GM23248 (cell line): ENCODE results near the gene SEL1L3. TPM values are rescaled to one million over a fixed set of nuclear protein-coding genes. Genes with fewer than 3 reads are reported as not detected.

Experiments
- DNase-seq: peaks from one replicate; pipeline ENCODE4 v3.0.0-alpha.2; 2015
- H2AFZ ChIP-seq: fragments of 200-600 bp; sonication (generic); 2 replicates; pipeline ENCODE4 v1.6.1; 2016; ENCODE audit warnings: antibody characterized with exemption
- H3F3A ChIP-seq: fragments of 200-600 bp; sonication (generic); 2 replicates; pipeline ENCODE4 v1.6.1; 2016; ENCODE audit warnings: mild to moderate bottlenecking, antibody characterized with exemption, mixed run types; ENCODE audit not compliant: insufficient read depth
- H3K27ac ChIP-seq: fragments of 200-600 bp; sonication (generic); 2 replicates; pipeline ENCODE4 v1.5.1; 2016; ENCODE audit warnings: mild to moderate bottlenecking
- H3K27me3 ChIP-seq: fragments of 200-600 bp; sonication (generic); replicated peaks from 2 replicates; pipeline ENCODE4 v1.6.1; 2016; ENCODE audit warnings: mild to moderate bottlenecking; ENCODE audit not compliant: insufficient read depth
- H3K36me3 ChIP-seq: fragments of 200-600 bp; sonication (generic); 2 replicates; pipeline ENCODE4 v1.6.1; 2016; ENCODE audit warnings: low read depth, mild to moderate bottlenecking
- H3K4me1 ChIP-seq: fragments of 200-600 bp; sonication (generic); 2 replicates; pipeline ENCODE4 v1.6.1; 2016; ENCODE audit warnings: mild to moderate bottlenecking; ENCODE audit not compliant: insufficient read depth
- H3K4me2 ChIP-seq: fragments of 200-600 bp; sonication (generic); one replicate; pipeline ENCODE4 v1.6.1; 2016; ENCODE audit warnings: mild to moderate bottlenecking; ENCODE audit not compliant: unreplicated experiment
- H3K4me3 ChIP-seq: fragments of 200-600 bp; sonication (generic); 2 replicates; pipeline ENCODE4 v1.5.1; 2016; ENCODE audit warnings: mild to moderate bottlenecking
- H3K79me2 ChIP-seq: fragments of 200-600 bp; sonication (generic); 2 replicates; pipeline ENCODE4 v1.6.1; 2016; ENCODE audit warnings: mild to moderate bottlenecking; ENCODE audit not compliant: insufficient read depth
- H3K9ac ChIP-seq: fragments of 200-600 bp; sonication (generic); 2 replicates; pipeline ENCODE4 v1.6.1; 2016; ENCODE audit warnings: mild to moderate bottlenecking
- H3K9me2 ChIP-seq: fragments of 200-600 bp; sonication (generic); 2 replicates; pipeline ENCODE4 v1.6.1; 2016; ENCODE audit warnings: mixed run types, mild to moderate bottlenecking, moderate library complexity; ENCODE audit not compliant: insufficient read depth
- H3K9me3 ChIP-seq: fragments of 200-600 bp; sonication (generic); one replicate; pipeline ENCODE4 v1.6.1; 2017; ENCODE audit warnings: low read depth
- H4K20me1 ChIP-seq: fragments of 200-600 bp; sonication (generic); 2 replicates; pipeline ENCODE4 v1.6.0; 2016; ENCODE audit not compliant: insufficient read depth
- EZH2 ChIP-seq: fragments of 200-600 bp; sonication (generic); IDR thresholded peaks from 2 replicates; pipeline ENCODE4 v1.6.1; 2018; ENCODE audit warnings: antibody characterized with exemption, mild to moderate bottlenecking; ENCODE audit not compliant: insufficient read depth, poor library complexity, severe bottlenecking
- EZH2phosphoT487 ChIP-seq: fragments of 200-600 bp; sonication (generic); IDR thresholded peaks from 2 replicates; pipeline ENCODE4 v1.6.1; 2018; ENCODE audit warnings: antibody characterized with exemption, moderate library complexity, mild to moderate bottlenecking, low read depth; ENCODE audit not compliant: insufficient read depth
- WGBS, 2 experiments: methylation state at CpG; one replicate each; pipeline ENCODE4 v1.1.6; 2015 to 2017; ENCODE audit warnings: low lambda C conversion rate in 2 of 2, low coverage in 1 of 2; ENCODE audit errors: missing lambda C conversion rate in 2 of 2; 5-methylcytosine and 5-hydroxymethylcytosine counted together
- in situ Hi-C: fragments of 300-500 bp; cut with MboI; formaldehyde crosslinking; loops from 2 replicates; pipeline ENCODE4 v1.15.0; 2020
- polyA plus RNA-seq: library from polyadenylated mRNA; unstranded; fragments of >200 nt; fragmentation: Nextera tagmentation; extraction: Ambion mirVana; gene quantifications from 2 replicates; pipeline ENCODE4 v1.2.1, GENCODE V29; 2016
- total RNA-seq: library from RNA; depleted of rRNA; stranded (reverse); fragments of >200 nt; shearing (Covaris generic); gene quantifications from 2 replicates; pipeline ENCODE4 v1.2.3, GENCODE V29; 2014

The SEL1L3 gene
- total and polyA plus RNA-seq, 2 experiments from 2014 or later, result 23.1 to 62.8 TPM

GRCh38 chr4:25889589-25890503, 27.1 kb upstream of the SEL1L3 start:
- Histone ChIP-seq H3K9me2 (no peaks in the 10 kb centered on the region), H3K79me2 (no peaks in the 10 kb centered on the region), H3K4me2 (no peak overlapping the region), H3K9me3 (no peaks in the 10 kb centered on the region), H3K27me3 (no peaks in the 10 kb centered on the region), H4K20me1 (no peaks in the 10 kb centered on the region), H3K36me3 (no peaks in the 10 kb centered on the region), H3K4me1 (peaks cover 11% of the 10 kb centered on the region), H2AFZ (no peak overlapping the region), H3K27ac (no peak overlapping the region), H3K9ac (no peak overlapping the region), H3K4me3 (no peak overlapping the region), H3F3A (peaks cover 5% of the 10 kb centered on the region)
- WGBS, 2 experiments, result 95 to 98% methylated on average over 13 to 14 of the region's 14 CpGs
- TF ChIP-seq EZH2 (no peak), EZH2phosphoT487 (no peak)
- in situ Hi-C loops, result no loop called here
- DNase-seq, result no peak

GRCh38 chr4:25888781-25889180, 26.0 kb upstream of the SEL1L3 start:
- Histone ChIP-seq H3K4me2 (no peak overlapping the region), H3K9ac (no peak overlapping the region), H3K27me3 (no peaks in the 10 kb centered on the region), H3K4me1 (peaks cover 22% of the 10 kb centered on the region), H2AFZ (no peak overlapping the region), H3K79me2 (no peaks in the 10 kb centered on the region), H3K36me3 (no peaks in the 10 kb centered on the region), H3K9me3 (no peaks in the 10 kb centered on the region), H4K20me1 (no peaks in the 10 kb centered on the region), H3K27ac (no peak overlapping the region), H3F3A (peaks cover 15% of the 10 kb centered on the region), H3K4me3 (no peak overlapping the region), H3K9me2 (no peaks in the 10 kb centered on the region)
- TF ChIP-seq EZH2 (no peak), EZH2phosphoT487 (no peak)
- DNase-seq, result peak; percentile 53
- in situ Hi-C loops, result no loop called here

GRCh38 chr4:25884031-25884782, 21.4 kb upstream of the SEL1L3 start:
- Histone ChIP-seq H3K9ac (no peak overlapping the region; the same call in 1 of the 2 replicates), H3K27me3 (no peaks in the 10 kb centered on the region), H3K4me3 (no peak overlapping the region), H3K9me3 (no peaks in the 10 kb centered on the region), H3F3A (peaks cover 23% of the 10 kb centered on the region), H2AFZ (0 out of 2 replicates have a peak overlapping the region, but pooled peaks have one; percentile 14), H3K4me1 (peaks cover 31% of the 10 kb centered on the region), H3K79me2 (no peaks in the 10 kb centered on the region), H3K9me2 (no peaks in the 10 kb centered on the region), H3K4me2 (peak overlapping the region; percentile 51), H3K36me3 (no peaks in the 10 kb centered on the region), H4K20me1 (no peaks in the 10 kb centered on the region), H3K27ac (peak overlapping the region; percentile 40)
- in situ Hi-C loops, result no loop called here
- DNase-seq, result peak; percentile 83
- TF ChIP-seq EZH2 (no peak), EZH2phosphoT487 (no peak)
- WGBS, 2 experiments, result 1 to 2% methylated on average over 5 of the region's 5 CpGs

DNA sequence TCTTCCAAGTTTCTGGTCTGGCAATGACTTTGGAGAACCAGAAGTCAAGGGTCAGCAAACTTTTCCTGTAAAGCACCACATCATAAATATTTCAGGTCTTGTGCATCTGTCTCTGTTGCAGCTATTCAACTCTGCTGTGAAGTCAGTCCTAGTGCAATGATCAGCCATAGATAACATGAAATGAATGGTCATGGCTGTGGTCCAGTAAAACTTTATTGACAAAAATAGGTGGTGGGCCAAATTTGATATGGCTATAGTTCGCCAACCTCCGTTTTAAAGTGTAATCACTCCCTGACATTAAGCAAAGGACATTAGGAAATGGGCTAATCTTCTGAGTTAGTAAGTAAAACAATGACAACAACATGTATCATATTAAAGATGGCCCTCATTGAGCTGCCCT, 20.8 kb upstream of the SEL1L3 start:
- no peaks in the 10 kb centered on the region for H4K20me1 ChIP-seq
- peaks cover 23% of the 10 kb centered on the region for H3F3A ChIP-seq
- no peaks in the 10 kb centered on the region for H3K27me3 ChIP-seq
- H3K4me1 ChIP-seq, result peaks cover 25% of the 10 kb centered on the region
- no peaks in the 10 kb centered on the region for H3K9me3 ChIP-seq
- peak overlapping the region; percentile 51 for H3K4me2 ChIP-seq
- no peak overlapping the region for H3K9ac ChIP-seq
- no peak overlapping the region for H3K4me3 ChIP-seq
- in situ Hi-C loops, result no loop called here
- H3K27ac ChIP-seq, result peak overlapping the region; percentile 40
- no peaks in the 10 kb centered on the region for H3K9me2 ChIP-seq
- no peaks in the 10 kb centered on the region for H3K79me2 ChIP-seq
- H2AFZ ChIP-seq, result 0 out of 2 replicates have a peak overlapping the region, but pooled peaks have one; percentile 14
- TF ChIP-seq EZH2 (no peak), EZH2phosphoT487 (no peak)
- no peak for DNase-seq
- WGBS, 2 experiments, result 46 to 52% methylated on average over 2 of the region's 2 CpGs
- H3K36me3 ChIP-seq, result no peaks in the 10 kb centered on the region
